ENCODE measurements around the gene GOT2. TPM values are rescaled to one million over a fixed set of nuclear protein-coding genes. Genes with fewer than 3 reads are reported as not detected.

GOT2 gene
- total RNA-seq, 1 donor from 2014 or later, result 141 TPM

DNA sequence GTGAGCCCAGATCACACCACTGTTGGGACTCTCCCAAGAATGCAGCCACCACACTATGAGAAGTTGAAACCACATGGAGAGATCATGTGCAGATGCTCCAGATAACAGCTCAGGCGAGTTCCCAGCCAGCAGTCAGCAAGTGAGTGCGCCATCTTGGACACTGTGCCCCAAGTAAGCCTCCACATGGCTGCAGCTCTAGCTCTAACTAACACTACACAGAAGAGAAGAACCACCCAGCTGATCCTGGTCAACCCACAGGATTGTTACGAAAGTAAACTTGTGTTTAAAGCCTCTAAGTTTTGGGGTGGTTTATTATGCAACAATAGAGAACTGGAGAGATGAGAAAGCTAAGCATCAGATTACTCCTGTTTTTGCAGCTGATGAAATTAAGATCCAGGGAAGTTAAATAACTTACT is 75.3 kb downstream of the GOT2 start:
- Mint-ChIP-seq H3K27me3 (no peaks in the 10 kb centered on the region), H3K27ac (no peak overlapping the region), H3K36me3 (ENCODE audit: low read depth) (no peaks in the 10 kb centered on the region), H3K9me3 (no peaks in the 10 kb centered on the region), H3K4me3 (no peak overlapping the region), H3K4me1 (no peaks in the 10 kb centered on the region)
- no peak for DNase-seq
- intact Hi-C loops (cut with micrococcal nuclease), result no loop called here

Other genes with a start within 250 kb of the GOT2 start
- 1.7 TPM in 2 replicates for gene NDRG4, start 234.2 kb downstream of the GOT2 start, total RNA-seq
- gene SETD6, start 218.8 kb downstream of the GOT2 start, total RNA-seq, result 33.4 and 34.4 TPM in 2 replicates
- gene CNOT1, start 104.5 kb downstream of the GOT2 start, total RNA-seq, result 270 and 271 TPM in 2 replicates
- gene SLC38A7, start 49.5 kb downstream of the GOT2 start, total RNA-seq, result 7.8 and 10.8 TPM in 2 replicates